ENCODE measurements around the gene PMM1. TPM values are rescaled to one million over a fixed set of nuclear protein-coding genes. Genes with fewer than 3 reads are reported as not detected.

The PMM1 gene
- total and polyA plus RNA-seq, 2 experiments from 2014 or later: 29.4 to 78.2 TPM

DNA sequence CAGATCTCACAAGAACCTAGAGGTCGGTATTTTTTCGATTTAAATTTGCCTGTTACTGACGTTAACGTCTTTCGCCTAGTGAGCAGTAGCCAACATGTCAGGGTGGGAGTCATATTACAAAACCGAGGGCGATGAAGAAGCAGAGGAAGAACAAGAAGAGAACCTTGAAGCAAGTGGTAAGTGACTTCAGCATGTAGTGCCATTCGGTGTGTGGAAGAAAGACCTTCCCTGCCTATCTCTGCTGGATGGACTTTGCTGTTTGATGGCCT lies 32.2 kb upstream of the PMM1 start:
- 0 out of 2 replicates have a peak, but pooled peaks cover under 1% of the 10 kb centered on the region for H4K20me1 ChIP-seq (ENCODE audit: insufficient read depth)
- in situ Hi-C loops (cut with MboI): no loop called here
- TF ChIP-seq EZH2phosphoT487 (IDR thresholded peaks at IDR 0.05; ENCODE audit: insufficient read depth, low read depth) (no peak), EZH2 (IDR thresholded peaks at IDR 0.05; ENCODE audit: insufficient read depth, poor library complexity, severe bottlenecking) (no peak)
- WGBS, 2 experiments (ENCODE audit: low coverage in 1 of 2, low lambda C conversion rate in 2 of 2, missing lambda C conversion rate in 2 of 2): 1 to 3% methylated on average over 8 of the region's 8 CpGs
- peak overlapping the region; percentile 84 for H2AFZ ChIP-seq
- H3K9ac ChIP-seq: peak overlapping the region; percentile 97
- H3F3A ChIP-seq (ENCODE audit: insufficient read depth): peaks cover 21% of the 10 kb centered on the region
- peak overlapping the region; percentile 98 for H3K27ac ChIP-seq
- DNase-seq: no peak
- H3K27me3 ChIP-seq (replicated peaks; ENCODE audit: insufficient read depth): no peaks in the 10 kb centered on the region
- H3K36me3 ChIP-seq (ENCODE audit: low read depth): peaks cover 31% of the 10 kb centered on the region
- peaks cover 92% of the 10 kb centered on the region for H3K79me2 ChIP-seq (ENCODE audit: insufficient read depth)
- H3K9me3 ChIP-seq (ENCODE audit: low read depth): no peaks in the 10 kb centered on the region
- H3K4me2 ChIP-seq (ENCODE audit: unreplicated experiment): peak overlapping the region; percentile 96
- H3K9me2 ChIP-seq (ENCODE audit: insufficient read depth): no peaks in the 10 kb centered on the region
- H3K4me3 ChIP-seq: peak overlapping the region; percentile 92
- H3K4me1 ChIP-seq (ENCODE audit: insufficient read depth): peaks cover 19% of the 10 kb centered on the region

DNA sequence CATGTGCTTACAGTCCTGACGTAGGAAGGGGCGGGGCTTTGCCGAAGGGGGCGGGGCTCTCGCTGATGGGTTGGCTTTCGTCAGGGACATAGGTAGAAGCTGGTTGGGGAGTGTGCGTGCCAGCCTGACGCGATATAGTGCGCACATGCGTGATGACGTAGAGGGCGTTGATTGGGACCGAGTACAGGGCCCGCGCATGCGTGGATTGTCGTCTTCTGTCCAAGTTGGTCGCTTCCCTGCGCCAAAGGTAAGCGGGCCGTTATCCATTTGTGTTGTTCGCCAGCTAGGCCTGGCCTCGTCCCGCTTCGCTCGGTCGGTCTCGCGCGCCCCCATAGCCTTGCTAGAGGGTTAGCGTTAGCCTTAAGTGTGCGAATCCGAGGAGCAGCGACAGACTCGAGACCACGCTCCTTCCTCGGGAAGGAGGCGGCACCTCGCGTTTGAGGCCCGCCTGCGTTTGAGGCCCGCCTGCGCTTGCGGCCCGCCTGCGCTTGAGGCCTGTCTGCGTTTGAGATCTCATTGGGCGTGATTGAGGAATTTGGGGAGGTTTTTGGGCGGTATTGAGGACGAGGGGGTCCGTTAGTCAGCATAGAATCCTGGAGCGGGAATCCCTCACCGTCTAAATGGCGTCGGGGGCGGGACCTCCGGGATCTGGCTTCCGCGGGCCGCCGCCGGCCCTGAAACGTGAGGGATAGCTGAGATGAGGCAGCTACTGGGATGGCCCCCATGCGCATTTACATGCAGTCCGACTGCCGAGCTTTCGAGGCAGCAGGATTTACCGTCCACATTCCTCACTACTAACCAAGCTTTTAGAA lies 31.7 kb upstream of the PMM1 start, which contains the start of gene XRCC6:
Gene XRCC6 (plus strand): TSS at position 197 of the 812 bp plus-strand sequence. CDS start 710 bp downstream, outside the sequence.
- 1 to 3% methylated on average over 62 to 68 of the region's 70 CpGs for WGBS, 2 experiments (ENCODE audit: low coverage in 1 of 2, low lambda C conversion rate in 2 of 2, missing lambda C conversion rate in 2 of 2)
- Histone ChIP-seq H3K4me3 (peak within 1 kb of the TSS; percentile 92), H3K4me1 (ENCODE audit: insufficient read depth) (peaks cover 19% of the 10 kb centered on the region), H3K9ac (peak within 1 kb of the TSS; percentile 97), H3F3A (ENCODE audit: insufficient read depth) (peaks cover 25% of the 10 kb centered on the region), H3K9me2 (ENCODE audit: insufficient read depth) (no peaks in the 10 kb centered on the region), H4K20me1 (ENCODE audit: insufficient read depth) (no peaks in the 10 kb centered on the region), H3K9me3 (ENCODE audit: low read depth) (no peaks in the 10 kb centered on the region), H3K27me3 (replicated peaks; ENCODE audit: insufficient read depth) (no peaks in the 10 kb centered on the region), H2AFZ (peak within 1 kb of the TSS; percentile 84), H3K36me3 (ENCODE audit: low read depth) (peaks cover 26% of the 10 kb centered on the region; the same call in 1 of the 2 replicates), H3K4me2 (ENCODE audit: unreplicated experiment) (peak within 1 kb of the TSS; percentile 96), H3K79me2 (ENCODE audit: insufficient read depth) (peaks cover 92% of the 10 kb centered on the region), H3K27ac (peak within 1 kb of the TSS; percentile 98)
- peak; percentile 100 for DNase-seq
- in situ Hi-C loops (cut with MboI): no loop called here
- TF ChIP-seq EZH2 (IDR thresholded peaks at IDR 0.05; ENCODE audit: insufficient read depth, poor library complexity, severe bottlenecking) (no peak), EZH2phosphoT487 (IDR thresholded peaks at IDR 0.05; ENCODE audit: insufficient read depth, low read depth) (no peak)

GRCh38 chr22:41620589-41621098 lies 31.0 kb upstream of the PMM1 start, which contains the start of gene DESI1:
DESI1 (minus strand) TSS chr22:41621043; CDS start chr22:41620839, 204 bp downstream.
- peak; percentile 55 for DNase-seq

GRCh38 chr22:41619979-41620588 lies 30.4 kb upstream of the PMM1 start:
- DNase-seq: peak; percentile 60
- H3K27me3 ChIP-seq (replicated peaks; ENCODE audit: insufficient read depth): no peaks in the 10 kb centered on the region
- H3K9me3 ChIP-seq (ENCODE audit: low read depth): no peaks in the 10 kb centered on the region
- TF ChIP-seq EZH2 (IDR thresholded peaks at IDR 0.05; ENCODE audit: insufficient read depth, poor library complexity, severe bottlenecking) (no peak), EZH2phosphoT487 (IDR thresholded peaks at IDR 0.05; ENCODE audit: insufficient read depth, low read depth) (no peak)
- 1% methylated on average over 23 to 24 of the region's 24 CpGs for WGBS, 2 experiments (ENCODE audit: low coverage in 1 of 2, low lambda C conversion rate in 2 of 2, missing lambda C conversion rate in 2 of 2)
- peak overlapping the region; percentile 70 for H3K27ac ChIP-seq
- H3F3A ChIP-seq (ENCODE audit: insufficient read depth): peaks cover 25% of the 10 kb centered on the region
- peak overlapping the region; percentile 92 for H3K4me3 ChIP-seq
- peak overlapping the region; percentile 92 for H3K4me2 ChIP-seq (ENCODE audit: unreplicated experiment)
- peaks cover 17% of the 10 kb centered on the region; the same call in 1 of the 2 replicates for H3K36me3 ChIP-seq (ENCODE audit: low read depth)
- H3K4me1 ChIP-seq (ENCODE audit: insufficient read depth): peaks cover 19% of the 10 kb centered on the region
- no peaks in the 10 kb centered on the region for H3K9me2 ChIP-seq (ENCODE audit: insufficient read depth)
- no peaks in the 10 kb centered on the region for H4K20me1 ChIP-seq (ENCODE audit: insufficient read depth)
- peaks cover 92% of the 10 kb centered on the region for H3K79me2 ChIP-seq (ENCODE audit: insufficient read depth)
- H3K9ac ChIP-seq: peak overlapping the region; percentile 97
- in situ Hi-C loops (cut with MboI): no loop called here
- H2AFZ ChIP-seq: peak overlapping the region; percentile 79

More at GRCh38 chr22:41620589-41621098, 31.0 kb upstream of the PMM1 start, which contains the start of gene DESI1:
- in situ Hi-C loops (cut with MboI): no loop called here
- 0 to 1% methylated on average over 27 to 39 of the region's 40 CpGs for WGBS, 2 experiments (ENCODE audit: low coverage in 1 of 2, low lambda C conversion rate in 2 of 2, missing lambda C conversion rate in 2 of 2)
- H3K27me3 ChIP-seq (replicated peaks; ENCODE audit: insufficient read depth): no peaks in the 10 kb centered on the region
- H3K36me3 ChIP-seq (ENCODE audit: low read depth): peaks cover 21% of the 10 kb centered on the region; the same call in 1 of the 2 replicates
- no peaks in the 10 kb centered on the region for H3K9me3 ChIP-seq (ENCODE audit: low read depth)
- peak within 1 kb of the TSS; percentile 96 for H3K4me2 ChIP-seq (ENCODE audit: unreplicated experiment)
- H3K4me3 ChIP-seq: peak within 1 kb of the TSS; percentile 92
- peaks cover 25% of the 10 kb centered on the region for H3F3A ChIP-seq (ENCODE audit: insufficient read depth)
- no peaks in the 10 kb centered on the region for H4K20me1 ChIP-seq (ENCODE audit: insufficient read depth)
- peak within 1 kb of the TSS; percentile 98 for H3K27ac ChIP-seq
- H3K79me2 ChIP-seq (ENCODE audit: insufficient read depth): peaks cover 92% of the 10 kb centered on the region
- no peaks in the 10 kb centered on the region for H3K9me2 ChIP-seq (ENCODE audit: insufficient read depth)
- peak within 1 kb of the TSS; percentile 84 for H2AFZ ChIP-seq
- peaks cover 19% of the 10 kb centered on the region for H3K4me1 ChIP-seq (ENCODE audit: insufficient read depth)
- TF ChIP-seq EZH2phosphoT487 (IDR thresholded peaks at IDR 0.05; ENCODE audit: insufficient read depth, low read depth) (no peak), EZH2 (IDR thresholded peaks at IDR 0.05; ENCODE audit: insufficient read depth, poor library complexity, severe bottlenecking) (no peak)
- H3K9ac ChIP-seq: peak within 1 kb of the TSS; percentile 97

All from GM23248 (cell line).